HG03108 (cell line): ENCODE measurements around the gene PLEKHH2.
"Not testable (repeated sequence)": the region's sequence is repeated elsewhere in the genome, so short reads cannot be mapped to it uniquely, and the experiment has no call there.

ENCODE experiments used
- ATAC-seq: cut with Tn5 transposase; IDR thresholded peaks from one replicate; pipeline ENCODE4 v1.9.1; 2021; ENCODE audit warnings: moderate library complexity; ENCODE audit not compliant: unreplicated experiment

The PLEKHH2 gene

DNA sequence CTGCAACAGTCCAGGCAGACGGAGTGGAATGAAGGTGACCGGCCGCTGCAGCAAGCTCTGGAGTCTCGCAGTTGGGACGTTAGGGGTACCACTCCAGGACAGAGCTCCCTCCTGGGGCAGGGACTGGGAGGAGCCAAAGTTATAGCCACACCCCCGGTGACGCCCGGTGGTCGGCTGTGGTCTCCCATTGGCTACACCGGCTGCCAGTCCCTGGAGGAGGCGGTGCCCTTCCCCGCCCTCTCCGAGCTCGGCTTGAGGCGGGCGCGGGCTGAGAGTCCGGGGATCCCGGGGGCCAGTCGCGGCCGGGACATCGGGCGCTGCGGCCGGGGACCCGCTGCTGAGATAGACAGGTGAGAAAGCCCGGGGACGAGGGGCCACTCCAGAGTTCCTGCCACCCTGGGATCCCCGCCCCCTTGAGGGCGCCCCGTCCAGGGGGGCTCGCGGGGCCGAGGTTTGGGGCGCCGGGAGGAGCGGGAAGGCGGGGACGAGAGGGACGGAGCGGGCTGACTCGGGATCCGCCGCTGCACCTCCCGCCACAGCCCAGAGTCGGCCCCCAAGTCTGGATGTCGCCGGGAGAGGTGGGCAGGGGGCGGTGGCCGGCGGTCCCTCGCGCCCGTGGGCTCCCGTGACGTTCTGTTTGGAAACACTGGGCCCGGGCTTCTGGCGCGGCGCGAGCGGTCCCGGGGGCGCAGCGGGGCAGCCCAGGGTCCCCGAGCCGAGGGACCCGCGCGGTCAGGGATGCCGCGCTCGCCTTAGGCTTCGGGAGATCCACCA is at the start of gene PLEKHH2:
Gene PLEKHH2 (plus strand): TSS at position 231 of the 774 bp plus-strand sequence. CDS start 7,414 bp downstream, outside the sequence.
- ATAC-seq = peak; percentile 100

DNA sequence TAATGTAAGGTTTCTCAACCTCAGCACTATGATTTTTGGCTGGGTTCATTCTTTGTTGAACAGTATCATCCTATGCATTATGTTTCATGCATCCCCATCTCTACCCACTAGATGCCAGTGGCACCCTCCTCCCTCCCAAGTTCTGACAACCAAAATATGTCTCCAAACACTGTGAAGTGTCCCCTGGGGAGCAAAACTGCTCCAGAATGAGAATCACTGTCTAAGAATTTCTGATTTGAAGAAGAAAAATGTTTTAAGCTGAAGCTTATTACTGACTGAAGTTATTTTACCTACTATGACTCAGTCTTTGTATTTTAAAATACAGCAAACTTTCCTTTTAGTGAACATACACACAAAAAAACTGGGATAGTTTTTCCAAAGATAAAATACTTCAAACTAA is 44.6 kb upstream of the PLEKHH2 start:
- ATAC-seq = no peak

DNA sequence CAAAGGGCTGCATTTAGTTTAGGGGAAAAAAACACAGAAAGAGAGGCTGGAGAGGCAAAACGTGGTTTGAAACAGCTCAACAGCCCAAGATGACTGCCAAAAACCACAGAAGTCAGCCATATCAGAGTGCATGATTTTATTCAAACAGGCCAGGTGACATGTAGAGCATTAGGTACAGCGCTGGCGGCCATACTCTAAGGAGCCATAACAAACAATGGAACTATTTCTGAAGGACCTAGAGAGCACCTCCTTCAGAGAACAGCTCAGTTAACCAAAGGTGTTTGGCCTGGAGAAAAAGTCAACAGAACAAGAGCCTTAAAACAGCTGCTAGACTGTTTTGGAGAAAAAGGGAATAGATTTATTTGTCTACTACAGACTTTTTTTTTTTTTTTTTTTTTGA is 43.8 kb upstream of the PLEKHH2 start:
- ATAC-seq = no peak

DNA sequence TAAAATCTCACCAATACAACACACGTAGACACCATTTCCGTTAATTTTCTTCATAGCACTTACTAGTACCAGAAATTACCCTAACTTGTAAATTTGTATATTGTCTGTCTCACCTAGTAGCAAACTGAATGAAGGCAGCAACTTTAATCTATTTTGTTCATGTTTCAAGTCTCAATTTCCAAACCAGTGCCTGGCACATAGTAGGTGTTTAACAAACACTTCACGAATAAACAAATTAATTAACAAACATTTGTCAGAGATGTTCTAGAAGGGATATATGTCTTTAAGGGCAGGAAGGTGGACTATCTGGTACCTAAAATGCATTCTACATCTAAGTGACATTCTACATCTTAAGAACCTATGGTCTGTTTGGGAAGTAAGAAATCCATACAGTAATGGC is 42.2 kb upstream of the PLEKHH2 start:
- ATAC-seq = no peak

DNA sequence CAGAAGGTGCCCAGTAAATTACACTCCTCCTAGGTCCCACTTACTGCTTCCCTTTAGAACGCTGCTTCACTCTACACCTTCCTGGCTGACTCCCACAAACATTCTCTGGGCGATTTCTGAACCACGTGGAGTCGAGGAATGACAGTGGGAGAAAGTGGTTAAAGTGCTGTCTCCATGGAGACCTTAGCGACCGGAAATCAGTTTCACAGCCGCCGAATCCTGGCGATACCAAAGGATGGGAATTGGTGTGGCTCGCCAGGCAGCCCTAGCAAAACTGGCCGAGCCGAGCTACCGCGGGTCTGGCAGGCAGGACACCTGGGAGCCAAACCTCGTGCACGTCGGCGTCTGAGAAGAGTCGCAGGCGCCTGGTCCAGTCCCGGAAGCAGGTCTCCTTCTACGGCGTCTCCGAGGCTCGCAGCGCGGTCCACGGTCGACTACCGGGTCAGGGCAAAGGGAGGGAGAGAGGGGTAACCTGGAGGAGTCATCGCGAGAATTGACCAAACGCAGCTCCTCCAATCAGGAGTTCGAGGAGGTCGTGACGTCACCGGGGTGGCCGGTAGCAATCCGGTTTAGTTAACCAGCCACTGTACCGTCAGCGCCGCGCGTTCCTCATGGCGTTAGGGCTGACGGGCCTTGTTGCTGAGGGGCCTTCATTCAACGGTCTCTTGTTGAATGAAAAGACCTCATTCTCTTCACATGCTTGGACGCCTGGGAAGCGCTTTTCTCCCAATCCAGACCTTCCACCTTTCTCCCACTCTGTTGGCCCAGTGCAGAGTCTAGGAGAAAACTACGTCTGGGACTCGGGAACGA is 41.3 kb upstream of the PLEKHH2 start, which contains the start of gene THADA:
Gene THADA (minus strand): TSS at position 436 of the 810 bp plus-strand sequence. CDS start 3,646 bp downstream, outside the sequence.
- peak; percentile 99 for ATAC-seq

DNA sequence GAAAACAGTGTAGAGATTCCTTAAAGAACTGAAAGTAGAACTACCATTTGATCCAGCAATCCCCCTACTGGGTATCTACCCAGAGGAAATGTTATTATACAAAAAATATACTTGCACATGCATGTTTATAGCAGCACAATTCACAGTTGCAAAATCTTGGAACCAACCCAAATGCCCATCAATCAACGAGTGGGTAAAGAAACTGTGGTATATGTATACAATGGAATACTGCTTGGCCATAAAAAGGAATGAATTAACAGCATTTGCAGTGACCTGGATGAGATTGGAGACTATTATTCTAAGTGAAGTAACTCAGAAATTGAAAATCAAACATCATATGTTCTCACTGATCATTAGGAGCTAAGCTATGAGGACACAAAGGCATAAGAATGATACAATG is 36.5 kb upstream of the PLEKHH2 start:
- ATAC-seq = not testable (repeated sequence)

DNA sequence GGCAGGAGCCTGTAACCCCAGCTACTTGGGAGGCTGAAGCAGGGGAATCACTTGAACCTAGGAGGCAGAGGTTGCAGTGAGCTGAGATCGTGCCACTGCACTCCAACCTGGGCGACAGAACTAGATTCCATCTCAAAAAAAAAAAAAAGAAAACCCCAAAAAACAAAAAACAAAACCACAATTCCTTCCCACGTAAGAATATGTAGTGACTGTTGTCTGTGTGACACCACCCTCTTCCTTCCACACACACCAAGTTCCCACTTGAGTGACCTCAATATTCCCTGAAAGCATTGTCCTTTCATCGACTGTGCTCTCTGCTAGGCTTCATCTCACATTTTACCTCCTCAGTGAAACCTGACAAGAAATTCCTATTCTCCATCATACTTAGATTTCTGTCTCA is 32.4 kb upstream of the PLEKHH2 start:
- ATAC-seq = no peak

DNA sequence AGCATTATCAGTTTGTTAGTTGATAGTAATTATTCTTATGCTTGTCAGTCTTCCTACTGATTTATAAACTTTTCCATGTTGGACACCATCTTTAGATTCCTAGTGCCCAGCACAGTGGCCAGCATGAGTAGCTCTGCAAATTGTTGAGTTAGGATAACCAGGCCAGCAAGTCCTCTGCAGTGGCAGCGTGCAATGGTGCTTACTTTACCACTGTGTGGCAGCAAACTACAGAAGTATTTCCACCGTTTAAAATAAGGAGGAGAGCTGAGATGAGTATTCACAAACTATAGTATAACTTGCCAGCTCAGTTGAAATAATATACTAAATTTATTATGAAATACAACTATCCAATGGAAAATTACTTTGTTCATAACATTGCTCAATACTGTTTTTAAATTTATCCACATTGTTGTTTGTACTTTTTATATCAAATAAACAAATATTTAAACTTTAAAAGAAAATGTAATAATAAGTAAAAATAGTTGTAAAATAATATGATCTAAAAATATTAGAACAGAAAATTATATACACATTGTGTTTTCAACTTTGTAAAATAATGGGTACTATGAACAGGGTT is 31.9 kb upstream of the PLEKHH2 start:
- ATAC-seq = no peak

DNA sequence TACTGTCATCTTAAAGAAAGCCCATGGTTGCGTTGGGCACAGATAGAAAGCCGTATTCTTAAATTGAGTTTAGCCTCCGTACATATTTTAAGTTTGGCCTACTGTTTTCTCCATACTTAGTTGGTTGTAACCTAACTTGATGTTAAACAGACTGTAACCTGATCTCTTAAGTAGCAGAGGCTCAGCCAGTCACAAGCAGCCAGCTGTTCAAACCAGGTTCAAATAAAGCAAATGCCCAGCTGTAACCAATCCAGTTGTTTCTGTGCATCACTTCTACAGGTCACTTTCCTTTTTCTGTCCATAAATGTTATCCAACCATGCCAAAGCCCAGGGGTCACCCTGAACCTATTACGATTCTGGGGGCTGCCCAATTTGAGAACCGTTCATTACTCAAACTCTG is 31.2 kb upstream of the PLEKHH2 start:
- no peak for ATAC-seq

DNA sequence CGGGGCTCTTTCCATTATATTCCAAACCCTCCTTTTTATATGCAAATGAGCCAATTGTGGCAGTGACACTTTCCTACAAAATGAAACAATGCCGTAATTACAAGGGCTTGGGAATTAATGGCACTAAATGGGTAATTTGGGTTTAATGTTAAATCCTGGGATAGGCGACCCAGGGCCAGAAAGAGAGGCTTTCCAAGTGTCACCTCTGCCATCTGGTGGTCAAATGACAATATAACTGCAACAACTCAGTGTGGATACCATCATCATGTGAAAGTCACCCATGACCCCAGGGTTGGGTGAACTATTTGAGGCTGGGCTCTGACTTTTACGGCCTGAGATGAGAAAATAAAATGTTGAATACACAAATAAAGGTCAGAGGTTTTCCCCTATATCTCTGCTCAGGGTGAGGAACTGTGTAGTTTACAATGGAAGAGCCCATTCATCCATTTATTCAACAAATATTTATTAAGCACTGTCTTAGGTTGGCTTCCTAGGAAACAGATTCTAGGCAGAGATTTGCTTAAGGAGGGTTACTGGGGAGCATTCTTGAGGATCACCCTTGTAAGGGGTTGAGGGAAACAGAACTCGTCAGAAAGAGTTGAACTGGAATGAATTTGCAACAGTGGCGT is 27.7 kb upstream of the PLEKHH2 start:
- ATAC-seq = no peak

DNA sequence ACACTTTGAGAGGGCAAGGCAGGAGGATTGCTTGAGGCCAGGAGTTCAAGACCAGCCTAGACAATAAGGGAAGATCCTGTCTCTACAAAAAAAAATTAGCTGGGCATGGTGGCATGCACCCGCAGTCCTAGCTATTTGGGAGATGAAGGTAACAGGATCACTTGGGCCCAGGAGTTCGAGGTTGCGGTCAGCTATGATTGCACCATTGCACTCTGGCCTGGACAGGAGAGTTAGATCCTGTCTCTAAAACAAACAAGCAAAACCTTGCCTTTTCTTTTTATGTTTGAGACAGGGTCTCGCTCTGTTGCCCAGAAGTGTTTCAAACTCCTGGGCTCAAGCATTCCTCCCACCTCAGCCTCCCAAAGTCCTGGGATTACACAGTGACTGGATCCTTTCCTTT is 26.7 kb upstream of the PLEKHH2 start:
- ATAC-seq = no peak

DNA sequence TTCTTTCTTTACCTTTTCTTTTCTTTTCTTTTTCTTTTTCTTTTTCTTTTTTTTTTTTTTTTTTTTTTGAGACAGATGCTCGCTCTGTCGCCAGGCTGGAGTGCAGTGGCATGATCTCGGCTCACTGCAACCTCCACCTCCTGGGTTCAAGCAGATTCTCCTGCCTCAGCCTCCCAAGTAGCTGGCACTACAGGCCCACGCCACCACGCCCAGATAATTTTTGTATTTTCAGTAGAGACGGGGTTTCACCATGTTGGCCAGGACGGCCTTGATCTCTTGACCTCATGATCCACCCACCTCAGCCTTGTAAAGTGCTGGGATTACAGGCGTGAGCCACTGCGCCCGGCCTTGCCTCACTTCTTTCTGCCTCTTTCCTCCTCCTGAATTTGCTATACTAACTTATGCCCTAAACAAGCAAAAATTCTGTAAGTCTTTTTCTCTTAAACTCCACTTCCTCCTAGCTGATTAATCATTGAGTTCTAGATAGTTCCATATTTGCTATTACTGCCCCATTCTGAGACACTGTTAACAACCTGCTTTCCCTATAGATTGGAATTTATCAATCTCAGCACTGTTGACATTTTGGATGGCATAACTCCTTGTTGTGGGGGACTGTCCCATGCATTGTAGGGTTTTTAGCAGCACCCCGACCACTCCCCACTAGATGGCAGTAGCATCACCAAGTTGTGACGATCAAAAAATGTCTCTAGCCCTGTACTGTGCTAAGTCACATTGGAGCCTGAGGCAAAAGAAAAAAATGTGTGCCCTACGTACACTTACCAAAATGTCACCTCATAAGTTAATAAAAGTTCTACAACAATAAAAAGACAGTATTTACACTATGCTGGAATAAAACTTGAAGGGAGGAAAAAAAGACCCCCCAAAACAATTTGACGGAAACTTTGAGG is 24.8 kb upstream of the PLEKHH2 start:
- ATAC-seq = no peak

DNA sequence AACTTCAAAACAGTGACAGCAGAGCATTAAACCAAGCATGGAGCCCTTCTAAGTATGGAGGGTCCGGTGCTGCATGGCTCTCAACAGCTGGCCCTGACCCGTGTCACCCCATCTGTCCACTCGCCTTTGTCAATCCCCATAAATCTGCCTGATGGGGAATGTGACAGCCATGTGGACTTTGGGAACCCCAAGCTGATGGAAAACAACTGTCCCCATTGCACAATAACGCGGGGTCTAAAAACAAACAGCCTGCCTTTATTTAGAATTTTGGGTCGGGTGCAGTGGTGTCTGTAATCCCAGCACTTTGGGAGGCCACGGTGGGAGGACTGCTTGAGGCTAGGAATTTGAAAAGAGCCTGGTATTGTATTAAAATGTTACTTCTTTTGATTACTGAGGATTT is 24.1 kb upstream of the PLEKHH2 start:
- no peak for ATAC-seq

DNA sequence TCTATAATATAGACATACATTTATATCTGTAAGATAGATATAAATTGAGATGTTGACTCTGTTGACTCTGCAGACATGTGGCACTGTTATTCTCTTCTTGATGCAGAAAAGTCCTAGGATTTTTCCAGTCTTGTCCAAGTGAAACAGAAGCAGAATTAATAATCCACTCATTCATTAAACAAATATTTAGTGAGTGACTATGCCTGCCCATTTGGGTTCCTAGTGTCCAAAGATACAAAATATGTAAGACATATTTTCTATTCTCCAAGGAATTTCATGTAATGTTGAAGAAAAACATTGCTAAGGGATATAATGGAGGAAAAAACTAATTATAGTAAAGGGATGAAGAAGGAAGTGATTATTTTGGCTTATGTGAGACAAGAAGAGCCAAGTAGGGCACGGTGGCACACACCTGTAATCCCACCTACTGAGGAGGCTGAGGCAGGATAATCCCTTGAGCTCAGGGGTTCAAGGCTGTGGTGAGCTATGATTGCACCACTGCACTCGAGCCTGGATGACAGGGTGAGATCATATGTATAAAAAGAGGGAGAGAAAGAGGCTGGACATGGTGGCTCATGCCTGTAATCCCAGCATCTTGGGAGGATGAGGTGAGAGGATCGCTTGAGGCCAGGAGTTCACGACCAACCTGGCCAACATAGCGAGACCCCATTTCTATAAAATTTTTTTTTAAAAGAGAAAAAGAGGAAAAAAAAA is 19.9 kb upstream of the PLEKHH2 start:
- no peak for ATAC-seq

DNA sequence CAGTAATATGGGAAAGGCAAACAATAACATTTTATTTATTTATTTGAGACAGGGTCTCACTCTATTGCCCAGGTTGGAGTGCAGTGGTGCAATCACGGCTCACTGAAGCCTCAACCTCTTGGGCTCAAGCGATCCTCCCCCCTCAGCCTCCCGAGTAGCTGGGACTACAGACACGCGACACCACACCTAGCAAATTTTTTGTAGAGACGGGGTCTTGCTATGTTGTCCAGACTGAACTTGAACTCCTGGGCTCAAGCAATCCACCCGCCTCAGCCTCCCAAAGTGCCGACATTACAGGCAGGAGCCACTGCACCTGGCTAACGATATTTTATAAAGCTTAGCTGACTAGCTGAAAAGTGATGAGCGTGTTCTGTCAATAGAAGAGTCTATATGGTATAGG is 17.5 kb upstream of the PLEKHH2 start:
- ATAC-seq = no peak

DNA sequence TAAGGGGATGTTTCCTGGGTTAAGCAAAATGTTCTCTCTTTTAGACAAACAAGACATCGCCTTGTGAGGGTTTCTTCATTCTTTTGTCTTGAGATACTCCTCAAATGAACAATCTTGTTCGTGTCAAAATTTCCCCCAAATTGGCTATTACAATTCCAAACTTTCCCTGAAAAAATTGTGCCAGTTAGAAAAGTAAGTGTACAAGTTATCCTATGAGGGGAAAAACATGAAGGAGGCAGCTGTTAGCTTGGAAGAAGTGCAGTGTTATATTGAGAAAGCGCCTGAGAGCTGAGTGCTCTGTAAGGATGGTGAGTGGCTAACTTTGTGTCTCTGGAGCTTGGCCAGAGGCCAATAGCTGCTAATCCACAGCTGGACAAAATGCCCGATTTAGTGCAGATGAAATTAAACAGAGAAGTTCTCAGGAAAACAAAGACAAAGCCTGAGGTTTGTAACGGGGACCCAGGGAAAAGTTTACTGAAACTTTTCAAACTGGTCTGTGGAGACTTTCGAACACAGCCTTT is 14.1 kb upstream of the PLEKHH2 start:
- no peak for ATAC-seq

DNA sequence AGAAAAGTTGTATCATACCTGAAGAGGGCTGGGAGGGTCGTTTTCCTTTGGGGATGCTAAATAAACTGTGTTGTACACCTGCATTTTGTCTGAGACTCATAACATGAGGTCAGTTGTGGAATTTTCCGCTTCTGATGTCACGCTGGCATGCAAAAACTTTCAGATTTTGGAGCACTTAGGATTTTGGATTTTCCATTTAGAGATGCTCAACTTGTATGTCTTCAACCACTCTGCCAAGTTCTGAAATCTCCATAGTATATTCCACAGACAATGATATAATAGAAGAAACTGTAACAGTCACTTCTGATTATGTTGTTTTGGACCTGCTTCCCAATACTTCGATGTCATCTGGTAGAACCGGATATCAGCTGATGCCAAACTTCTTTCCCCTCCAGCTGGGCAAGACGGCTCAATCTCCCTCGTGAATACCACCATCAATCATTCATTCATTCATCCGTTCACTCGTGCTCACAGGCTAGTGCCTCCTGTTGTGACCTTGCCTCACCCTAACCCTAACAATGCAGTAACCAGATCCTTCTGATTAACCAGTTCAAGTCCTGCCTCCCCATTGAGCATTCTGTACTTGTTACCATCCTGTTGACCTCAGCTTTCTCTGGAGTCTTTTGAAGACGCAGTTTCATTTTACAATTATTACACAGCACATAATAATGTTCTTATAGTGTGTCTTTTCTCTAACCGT is 5.3 kb upstream of the PLEKHH2 start:
- no peak for ATAC-seq

DNA sequence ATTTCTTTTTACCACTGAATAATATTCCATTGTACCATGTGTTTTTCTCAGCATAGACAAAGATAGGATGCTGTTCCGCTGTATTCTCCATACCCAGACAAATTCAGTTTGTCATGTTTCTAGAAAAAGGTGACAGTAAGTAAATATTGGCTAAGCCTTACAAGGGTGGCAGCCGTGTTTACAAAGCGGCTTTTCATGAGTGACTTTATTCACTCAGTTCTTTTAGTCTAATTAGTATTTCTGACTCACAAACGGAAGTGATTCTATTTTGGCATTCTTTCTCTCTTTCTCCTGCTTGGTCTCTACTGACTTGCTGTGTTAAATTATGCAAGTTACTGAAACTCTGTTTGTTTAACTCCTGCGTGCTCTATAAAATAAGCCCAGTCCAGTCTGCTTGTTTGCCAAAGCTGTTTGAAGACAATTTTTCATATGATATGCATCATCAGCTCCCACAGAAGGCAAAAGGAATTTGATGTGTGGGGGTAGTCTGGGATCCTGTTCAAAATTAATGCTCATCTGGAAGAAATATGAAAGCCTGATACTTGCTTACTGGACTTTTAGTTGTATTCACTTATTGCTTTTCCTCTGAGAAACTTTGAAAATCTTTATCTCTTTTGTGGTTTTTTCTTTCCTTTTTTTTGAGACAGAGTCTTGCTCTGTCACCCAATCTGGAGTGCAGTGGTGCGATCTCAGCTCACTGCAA is 2.3 kb upstream of the PLEKHH2 start:
- ATAC-seq = no peak
